ENCODE measurements around the gene TSPAN31.

Gene TSPAN31

GRCh38 chr12:57744777-57745484 is at the start of gene TSPAN31 (continued):
- TF ChIP-seq ZNF18 (tag by site-specific recombination; IDR thresholded peaks at IDR 0.05) (no peak), ZNF174 (tag by site-specific recombination; IDR thresholded peaks at IDR 0.05) (no peak), ZFHX2 (tag by site-specific recombination; conservative IDR thresholded peaks at IDR 0.05) (peak; percentile 84), REST (tag by site-specific recombination; IDR thresholded peaks at IDR 0.05) (peak; percentile 47; the same call in 1 of the 2 replicates), ZBTB20 (tag by site-specific recombination; IDR thresholded peaks at IDR 0.05) (peak; percentile 43), ZNF239 (tag by site-specific recombination; IDR thresholded peaks at IDR 0.05) (no peak), ZNF571 (tag by site-specific recombination; IDR thresholded peaks at IDR 0.05) (no peak), ATF2 (tag by site-specific recombination; IDR thresholded peaks at IDR 0.05; ENCODE audit: low read depth) (peak; percentile 99), ZNF658 (tag by site-specific recombination; IDR thresholded peaks at IDR 0.05) (no peak), ZNF544 (tag by site-specific recombination; IDR thresholded peaks at IDR 0.05) (no peak), ZSCAN30 (tag by site-specific recombination; IDR thresholded peaks at IDR 0.05) (peak; percentile 11), ZNF211 (tag by site-specific recombination; IDR thresholded peaks at IDR 0.05; ENCODE audit: low read depth) (no peak), ZNF473 (tag by site-specific recombination; IDR thresholded peaks at IDR 0.05) (no peak), ZNF10 (tag by site-specific recombination; IDR thresholded peaks at IDR 0.05) (no peak), ZNF585B (tag by site-specific recombination; IDR thresholded peaks at IDR 0.05) (no peak)

- Histone ChIP-seq H3K27ac (ENCODE audit: extremely low read depth, low read depth, low read length) (no peak overlapping the region), H3K4me1 (ENCODE audit: control insufficient read depth, insufficient read depth, low read length) (peaks cover 3% of the 10 kb centered on the region; the same call in 1 of the 2 replicates), H3K36me3 (ENCODE audit: control insufficient read depth in 2 of 2, insufficient read depth in 1 of 2, low read length in 2 of 2) (peaks cover 5 to 35% of the 10 kb centered on the region in 2 experiments), H3K9me3 (ENCODE audit: control insufficient read depth, insufficient read depth, low read depth, low read length) (no peaks in the 10 kb centered on the region), H3K4me3 (ENCODE audit: low read depth, low read length) (no peak overlapping the region)
- POLR2A ChIA-PET: no interaction called here
- TF ChIP-seq ZNF600 (tag by site-specific recombination; IDR thresholded peaks at IDR 0.05) (no peak), ZNF394 (tag by site-specific recombination; IDR thresholded peaks at IDR 0.05; ENCODE audit: borderline replicate concordance) (no peak), ZNF148 (tag by site-specific recombination; IDR thresholded peaks at IDR 0.05; ENCODE audit: borderline replicate concordance) (no peak), YY1 (tag by site-specific recombination; IDR thresholded peaks at IDR 0.05) (no peak), ZNF585B (tag by site-specific recombination; IDR thresholded peaks at IDR 0.05) (no peak), SCRT2 (tag by site-specific recombination; IDR thresholded peaks at IDR 0.05) (no peak), ZNF404 (tag by site-specific recombination; IDR thresholded peaks at IDR 0.05) (no peak), ZBTB11 (tag by site-specific recombination; conservative IDR thresholded peaks at IDR 0.05; ENCODE audit: low read depth) (no peak), ZNF747 (tag by site-specific recombination; IDR thresholded peaks at IDR 0.05) (no peak)
- CTCF ChIA-PET: no interaction called here
These were observed 48.9 kb upstream of the TSPAN31 start for GRCh38 chr12:57695770-57696432.
